Testis (tissue), 2 donors: Measurements from ENCODE around the gene KANK3.

ENCODE experiments used
- CTCF ChIP-seq, 3 experiments: fragments of 450-650 bp in 2 of 3; fragments of 200-600 bp in 1 of 3; sonication (generic) in 1 of 3; IDR thresholded peaks; one replicate each; pipeline ENCODE4 v1.5.1; 2016 to 2019; ENCODE audit warnings: antibody characterized with exemption in 3 of 3, mild to moderate bottlenecking in 2 of 3, moderate library complexity in 1 of 3
- POLR2A ChIP-seq: fragments of 450-650 bp; IDR thresholded peaks from one replicate; pipeline ENCODE4 v1.6.1; 2017; ENCODE audit warnings: antibody characterized with exemption, mild to moderate bottlenecking, moderate library complexity

- TF ChIP-seq CTCF (IDR thresholded peaks at IDR 0.05) (no peak), POLR2A (no peak)
Observed at GRCh38 chr19:8391198-8392016, 48.3 kb upstream of the KANK3 start.
